PFSK-1 (cell line): ENCODE results near the gene CDK16.

Experiments used
- FOXP2 ChIP-seq: optimal IDR thresholded peaks from 2 replicates; pipeline ENCODE3; 2011; ENCODE audit warnings: borderline replicate concordance, control low read depth, inconsistent platforms; ENCODE audit not compliant: insufficient read depth; ENCODE audit errors: extremely low read length, extremely low read depth
- POLR2AphosphoS5 ChIP-seq: IDR thresholded peaks from 2 replicates; pipeline ENCODE4 v1.6.1; 2012; ENCODE audit warnings: low read depth, mild to moderate bottlenecking, control low read depth, low read length, moderate library complexity
- REST ChIP-seq, 2 experiments: IDR thresholded peaks; 2 replicates each; pipeline versions ENCODE4 v1.6.1 to v1.8.0; 2011 to 2012; ENCODE audit warnings: low read depth in 2 of 2, low read length in 2 of 2, control low read depth in 1 of 2, inconsistent platforms in 1 of 2, mild to moderate bottlenecking in 1 of 2, moderate library complexity in 1 of 2; ENCODE audit not compliant: insufficient read depth in 1 of 2
- SIN3A ChIP-seq: IDR thresholded peaks from 2 replicates; pipeline ENCODE4 v1.6.1; 2012; ENCODE audit warnings: mild to moderate bottlenecking, low read length, moderate library complexity, borderline replicate concordance; ENCODE audit not compliant: insufficient read depth
- TAF1 ChIP-seq: IDR thresholded peaks from 2 replicates; pipeline ENCODE4 v1.6.1; 2012; ENCODE audit warnings: low read length, control low read depth, borderline replicate concordance; ENCODE audit not compliant: insufficient read depth

The CDK16 gene

GRCh38 chrX:47184486-47184885 lies 34.0 kb upstream of the CDK16 start:
- TF ChIP-seq SIN3A (no peak), FOXP2 (no peak), POLR2AphosphoS5 (no peak), REST (IDR thresholded peaks at IDR 0.05; ENCODE audit: insufficient read depth in 1 of 2, low read depth in 2 of 2, low read length in 2 of 2) (no peak), TAF1 (no peak)

GRCh38 chrX:47185241-47185640 lies 33.2 kb upstream of the CDK16 start:
- TF ChIP-seq SIN3A (no peak), REST (IDR thresholded peaks at IDR 0.05; ENCODE audit: insufficient read depth in 1 of 2, low read depth in 2 of 2, low read length in 2 of 2) (no peak), POLR2AphosphoS5 (no peak), TAF1 (no peak), FOXP2 (no peak)

- TF ChIP-seq TAF1 (no peak), SIN3A (no peak), FOXP2 (no peak), POLR2AphosphoS5 (no peak), REST (IDR thresholded peaks at IDR 0.05; ENCODE audit: insufficient read depth in 1 of 2, low read depth in 2 of 2, low read length in 2 of 2) (no peak)
Measured at GRCh38 chrX:47186096-47186740, 32.3 kb upstream of the CDK16 start.

GRCh38 chrX:47187106-47187677 lies 31.3 kb upstream of the CDK16 start:
- TF ChIP-seq POLR2AphosphoS5, result no peak
- no peak for TF ChIP-seq TAF1
- no peak for TF ChIP-seq FOXP2
- no peak for TF ChIP-seq REST (IDR thresholded peaks at IDR 0.05; ENCODE audit: insufficient read depth in 1 of 2, low read depth in 2 of 2, low read length in 2 of 2)
- TF ChIP-seq SIN3A, result no peak

- no peak for TF ChIP-seq SIN3A
- no peak for TF ChIP-seq FOXP2
- no peak for TF ChIP-seq POLR2AphosphoS5
- no peak for TF ChIP-seq TAF1
- no peak for TF ChIP-seq REST (IDR thresholded peaks at IDR 0.05; ENCODE audit: insufficient read depth in 1 of 2, low read depth in 2 of 2, low read length in 2 of 2)
Measured at GRCh38 chrX:47189906-47190305, 28.6 kb upstream of the CDK16 start.
